ENCODE results near the gene CLDN24.

The CLDN24 gene

GRCh38 chr4:183322326-183322725, at the start of gene CLDN24:
CLDN24 (minus strand) TSS chr4:183322426; CDS start chr4:183322426, 0 bp downstream.
- no peak for TF ChIP-seq CTCF (conservative IDR thresholded peaks at IDR 0.05; ENCODE audit: low read depth, low read length)
- H3K4me3 ChIP-seq (ENCODE audit: low read length): no peak within 1 kb of the TSS
- DNase-seq (ENCODE audit: low read depth): no peak

GRCh38 chr4:183370786-183371185, 48.6 kb upstream of the CLDN24 start:
- no peak for DNase-seq (ENCODE audit: low read depth)
- TF ChIP-seq CTCF (conservative IDR thresholded peaks at IDR 0.05; ENCODE audit: low read depth, low read length): no peak

GRCh38 chr4:183369073-183369472, 46.8 kb upstream of the CLDN24 start:
- DNase-seq (ENCODE audit: low read depth): no peak
- TF ChIP-seq CTCF (conservative IDR thresholded peaks at IDR 0.05; ENCODE audit: low read depth, low read length): no peak
- H3K4me3 ChIP-seq (ENCODE audit: low read length): no peak overlapping the region

More at GRCh38 chr4:183370786-183371185, 48.6 kb upstream of the CLDN24 start:
- no peak overlapping the region for H3K4me3 ChIP-seq (ENCODE audit: low read length)

GRCh38 chr4:183366206-183366835, 44.1 kb upstream of the CLDN24 start:
- DNase-seq (ENCODE audit: low read depth): no peak
- no peak overlapping the region for H3K4me3 ChIP-seq (ENCODE audit: low read length)
- no peak for TF ChIP-seq CTCF (conservative IDR thresholded peaks at IDR 0.05; ENCODE audit: low read depth, low read length)

GRCh38 chr4:183364025-183364424, 41.8 kb upstream of the CLDN24 start:
- no peak for DNase-seq (ENCODE audit: low read depth)
- no peak overlapping the region for H3K4me3 ChIP-seq (ENCODE audit: low read length)
- no peak for TF ChIP-seq CTCF (conservative IDR thresholded peaks at IDR 0.05; ENCODE audit: low read depth, low read length)

- H3K4me3 ChIP-seq (ENCODE audit: low read length): no peak overlapping the region
- no peak for DNase-seq (ENCODE audit: low read depth)
- TF ChIP-seq CTCF (conservative IDR thresholded peaks at IDR 0.05; ENCODE audit: low read depth, low read length): peak; percentile 70
Observed at GRCh38 chr4:183362916-183363542, 40.8 kb upstream of the CLDN24 start.

- no peak for DNase-seq (ENCODE audit: low read depth)
- TF ChIP-seq CTCF (conservative IDR thresholded peaks at IDR 0.05; ENCODE audit: low read depth, low read length): no peak
- no peak overlapping the region for H3K4me3 ChIP-seq (ENCODE audit: low read length)
Observed at GRCh38 chr4:183362036-183362435, 39.8 kb upstream of the CLDN24 start.
